ENCODE results near the gene RASA3.

- TF ChIP-seq CTCF (conservative IDR thresholded peaks at IDR 0.05; ENCODE audit: low read length) (no peak), EZH2phosphoT487 (IDR thresholded peaks at IDR 0.05; ENCODE audit: borderline replicate concordance, low read depth, low read length) (no peak)
Measured at GRCh38 chr13:114104655-114105520, 27.5 kb downstream of the RASA3 start.
